Peyer's patch (tissue), 4 donors: ENCODE measurements around the gene ZBTB11.
"Not testable (repeated sequence)": the region's sequence is repeated elsewhere in the genome, so short reads cannot be mapped to it uniquely, and the experiment has no call there.

ENCODE experiments used
- CTCF ChIP-seq, 6 experiments: fragments of 450-650 bp in 4 of 6; fragments of 200-600 bp in 2 of 6; sonication (generic) in 1 of 6; IDR thresholded peaks; one replicate each; pipeline ENCODE4 v1.5.1; 2017 to 2019; ENCODE audit warnings: antibody characterized with exemption in 6 of 6, mild to moderate bottlenecking in 3 of 6, moderate library complexity in 1 of 6
- POLR2A ChIP-seq, 2 donors: fragments of 450-650 bp; IDR thresholded peaks; one replicate each; pipeline ENCODE4 v1.5.1; 2017; ENCODE audit warnings: antibody characterized with exemption in 2 of 2, mild to moderate bottlenecking in 2 of 2, moderate library complexity in 2 of 2

- not testable (repeated sequence) for TF ChIP-seq CTCF, POLR2A (IDR thresholded peaks at IDR 0.05)
Observed at GRCh38 chr3:101613014-101613413, 63.9 kb downstream of the ZBTB11 start.
